Panc1 (cell line): ENCODE results near the gene ZBTB8A. TPM values are rescaled to one million over a fixed set of nuclear protein-coding genes. Genes with fewer than 3 reads are reported as not detected.

Source experiments
- ATAC-seq: fragments of 200-7000 bp; cut with Tn5 transposase; 2 replicates; pipeline ENCODE4 v1.9.1; 2020; ENCODE audit warnings: mild to moderate bottlenecking, moderate library complexity
- BruUV-seq: library from RNA; stranded (reverse); fragments of 400-500 nt; replicated peaks from 2 replicates; lab custom pipeline; 2021; lab: Mats Ljungman, UMichigan
- CTCF ChIA-PET: fragments of 300-600 bp; sonication (Branson Sonifier 250); formaldehyde crosslinking; loops from one replicate; lab custom pipeline; 2022; ENCODE audit warnings: antibody characterized with exemption; lab: Charles Lee
- POLR2A ChIA-PET: fragments of 300-600 bp; sonication (Branson Sonifier 250); formaldehyde crosslinking; loops from one replicate; lab custom pipeline; 2022; ENCODE audit warnings: antibody characterized with exemption; lab: Charles Lee
- DNase-seq: peaks from one replicate; pipeline ENCODE4 v3.0.0-alpha.2; 2010; ENCODE audit warnings: low read depth, low spot score
- H3K27ac ChIP-seq: 2 replicates; pipeline ENCODE4 v1.5.1; 2011; ENCODE audit warnings: mild to moderate bottlenecking, low read length, inconsistent platforms
- H3K27me3 ChIP-seq: fragments of 200-500 bp; sonication (Bioruptor generic); 2 replicates; pipeline ENCODE4 v1.6.0; 2014; ENCODE audit warnings: low read length, inconsistent platforms; ENCODE audit not compliant: control insufficient read depth, insufficient read depth
- H3K36me3 ChIP-seq: fragments of 200-500 bp; sonication (Bioruptor generic); 2 replicates; pipeline ENCODE4 v1.5.1; 2014; ENCODE audit warnings: inconsistent platforms, mild to moderate bottlenecking, low read length, moderate library complexity; ENCODE audit not compliant: control insufficient read depth, insufficient read depth
- H3K4me1 ChIP-seq: 2 replicates; pipeline ENCODE4 v1.5.1; 2011; ENCODE audit warnings: inconsistent platforms, mild to moderate bottlenecking, low read length, moderate library complexity; ENCODE audit not compliant: control insufficient read depth, insufficient read depth
- H3K4me3 ChIP-seq, 2 experiments: 2 replicates each; pipeline ENCODE4 v1.5.1; 2011 to 2012; ENCODE audit warnings: low read depth in 2 of 2, low read length in 2 of 2, mild to moderate bottlenecking in 2 of 2, inconsistent platforms in 1 of 2, moderate library complexity in 1 of 2
- H3K9me3 ChIP-seq: fragments of 200-500 bp; sonication (Bioruptor generic); 2 replicates; pipeline ENCODE4 v1.5.1; 2014; ENCODE audit warnings: low read depth, mild to moderate bottlenecking, inconsistent platforms, low read length, moderate library complexity; ENCODE audit not compliant: control insufficient read depth, insufficient read depth
- CTCF ChIP-seq: fragments of 450-650 bp; IDR thresholded peaks from 2 replicates; pipeline ENCODE4 v1.5.1; 2017; ENCODE audit warnings: mild to moderate bottlenecking
- POLR2AphosphoS5 ChIP-seq: IDR thresholded peaks from 2 replicates; pipeline ENCODE4 v1.6.1; 2012; ENCODE audit warnings: mild to moderate bottlenecking, low read depth, low read length, moderate library complexity
- SIN3A ChIP-seq: IDR thresholded peaks from 2 replicates; pipeline ENCODE4 v1.6.1; 2012; ENCODE audit warnings: low read depth, mild to moderate bottlenecking, low read length, moderate library complexity, borderline replicate concordance; ENCODE audit not compliant: insufficient read depth
- TCF7L2 ChIP-seq: IDR thresholded peaks from 2 replicates; pipeline ENCODE4 v1.6.1; 2011; ENCODE audit warnings: mild to moderate bottlenecking, low read depth, low read length, inconsistent platforms
- in situ Hi-C: cut with HindIII; loops from 2 replicates; pipeline ENCODE4 v1.10.0; 2016; ENCODE audit warnings: low sequenced_read_pairs, low pct_unique_long_range_greater_than_20kb
- intact Hi-C: fragments of 100-400 bp; cut with micrococcal nuclease; formaldehyde crosslinking; loops from one replicate; pipeline ENCODE4 v1.10.0; 2022; ENCODE audit not compliant: unreplicated experiment
- total RNA-seq: library from RNA; stranded (reverse); gene quantifications from one replicate; pipeline ENCODE4 v1.2.1, GENCODE V29; 2021; ENCODE audit not compliant: unreplicated experiment
- TF ChIP-seq, protein P1 (sequence below), 2 experiments: IDR thresholded peaks; 2 replicates each; pipeline ENCODE4 v1.6.1; 2011 to 2012; ENCODE audit warnings: low read depth in 2 of 2, control low read depth in 1 of 2, low read length in 1 of 2, mild to moderate bottlenecking in 1 of 2, moderate library complexity in 1 of 2; ENCODE audit not compliant: insufficient read depth in 1 of 2

The ZBTB8A gene
- total RNA-seq, 1 experiment from 2014 or later = 6.5 TPM

GRCh38 chr1:32546611-32547010 is 7.4 kb downstream of the ZBTB8A start:
- ChIA-PET CTCF (no interaction called here), POLR2A (interaction anchor here (0.6 kb wide), 1 partner anchor 434 kb away, joined by 3 read pairs; no protein-coding TSS in a partner anchor)
- Histone ChIP-seq H3K9me3 (no peaks in the 10 kb centered on the region), H3K27ac (no peak overlapping the region), H3K36me3 (no peaks in the 10 kb centered on the region), H3K27me3 (no peaks in the 10 kb centered on the region), H3K4me1 (no peaks in the 10 kb centered on the region), H3K4me3 (no peak overlapping the region)
- in situ Hi-C loops = no loop called here
- DNase-seq (no peak), ATAC-seq (no peak)
- TF ChIP-seq CTCF (no peak), POLR2AphosphoS5 (no peak)
- BruUV-seq = no TSS peak
- intact Hi-C loops = no loop called here

GRCh38 chr1:32549616-32550015 is 10.4 kb downstream of the ZBTB8A start:
- Histone ChIP-seq H3K36me3 (no peaks in the 10 kb centered on the region), H3K4me3 (no peak overlapping the region), H3K27me3 (no peaks in the 10 kb centered on the region), H3K9me3 (no peaks in the 10 kb centered on the region), H3K4me1 (no peaks in the 10 kb centered on the region), H3K27ac (no peak overlapping the region)
- ChIA-PET CTCF (no interaction called here), POLR2A (interaction anchor here (0.6 kb wide), 1 partner anchor 186 kb away, joined by 10 read pairs; no protein-coding TSS in a partner anchor)
- no peak for TF ChIP-seq TCF7L2
- TF ChIP-seq SIN3A = no peak
- TF ChIP-seq, protein P1, sequence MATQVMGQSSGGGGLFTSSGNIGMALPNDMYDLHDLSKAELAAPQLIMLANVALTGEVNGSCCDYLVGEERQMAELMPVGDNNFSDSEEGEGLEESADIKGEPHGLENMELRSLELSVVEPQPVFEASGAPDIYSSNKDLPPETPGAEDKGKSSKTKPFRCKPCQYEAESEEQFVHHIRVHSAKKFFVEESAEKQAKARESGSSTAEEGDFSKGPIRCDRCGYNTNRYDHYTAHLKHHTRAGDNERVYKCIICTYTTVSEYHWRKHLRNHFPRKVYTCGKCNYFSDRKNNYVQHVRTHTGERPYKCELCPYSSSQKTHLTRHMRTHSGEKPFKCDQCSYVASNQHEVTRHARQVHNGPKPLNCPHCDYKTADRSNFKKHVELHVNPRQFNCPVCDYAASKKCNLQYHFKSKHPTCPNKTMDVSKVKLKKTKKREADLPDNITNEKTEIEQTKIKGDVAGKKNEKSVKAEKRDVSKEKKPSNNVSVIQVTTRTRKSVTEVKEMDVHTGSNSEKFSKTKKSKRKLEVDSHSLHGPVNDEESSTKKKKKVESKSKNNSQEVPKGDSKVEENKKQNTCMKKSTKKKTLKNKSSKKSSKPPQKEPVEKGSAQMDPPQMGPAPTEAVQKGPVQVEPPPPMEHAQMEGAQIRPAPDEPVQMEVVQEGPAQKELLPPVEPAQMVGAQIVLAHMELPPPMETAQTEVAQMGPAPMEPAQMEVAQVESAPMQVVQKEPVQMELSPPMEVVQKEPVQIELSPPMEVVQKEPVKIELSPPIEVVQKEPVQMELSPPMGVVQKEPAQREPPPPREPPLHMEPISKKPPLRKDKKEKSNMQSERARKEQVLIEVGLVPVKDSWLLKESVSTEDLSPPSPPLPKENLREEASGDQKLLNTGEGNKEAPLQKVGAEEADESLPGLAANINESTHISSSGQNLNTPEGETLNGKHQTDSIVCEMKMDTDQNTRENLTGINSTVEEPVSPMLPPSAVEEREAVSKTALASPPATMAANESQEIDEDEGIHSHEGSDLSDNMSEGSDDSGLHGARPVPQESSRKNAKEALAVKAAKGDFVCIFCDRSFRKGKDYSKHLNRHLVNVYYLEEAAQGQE (IDR thresholded peaks at IDR 0.05; ENCODE audit: insufficient read depth in 1 of 2, low read depth in 2 of 2, low read length in 1 of 2) = no peak
- no peak for TF ChIP-seq POLR2AphosphoS5
- TF ChIP-seq CTCF = no peak
- BruUV-seq = no TSS peak
- in situ Hi-C loops = no loop called here
- ATAC-seq = no peak
- DNase-seq = no peak
- intact Hi-C loops = no loop called here
